HEK293 (cell line): Measurements from ENCODE around the gene ZNF593OS.

Experiments used
- BCL11B ChIP-seq: fragments of 450-650 bp; formaldehyde crosslinking; IDR thresholded peaks from 2 replicates; pipeline ENCODE4 v1.5.1; 2016; ENCODE audit warnings: low read depth, missing biosample characterization, missing genetic modification characterization
- GLIS1 ChIP-seq: fragments of 450-650 bp; formaldehyde crosslinking; IDR thresholded peaks from 2 replicates; pipeline ENCODE4 v1.5.1; 2016; ENCODE audit warnings: missing biosample characterization, missing genetic modification characterization
- MEIS1 ChIP-seq: sonication (generic); formaldehyde crosslinking; IDR thresholded peaks from 2 replicates; pipeline ENCODE4 v1.8.1; 2022; ENCODE audit warnings: missing genetic modification reagents, mild to moderate bottlenecking, borderline replicate concordance
- MZF1 ChIP-seq: fragments of 450-650 bp; formaldehyde crosslinking; IDR thresholded peaks from 2 replicates; pipeline ENCODE4 v1.5.1; 2017; ENCODE audit warnings: missing biosample characterization, missing genetic modification characterization, borderline replicate concordance
- OVOL3 ChIP-seq: fragments of 450-650 bp; formaldehyde crosslinking; IDR thresholded peaks from 2 replicates; pipeline ENCODE4 v1.5.1; 2016; ENCODE audit warnings: missing biosample characterization, missing genetic modification characterization
- SP3 ChIP-seq: fragments of 450-650 bp; formaldehyde crosslinking; IDR thresholded peaks from 2 replicates; pipeline ENCODE4 v1.5.1; 2016; ENCODE audit warnings: missing biosample characterization, missing genetic modification characterization
- ZBTB6 ChIP-seq: fragments of 450-650 bp; formaldehyde crosslinking; IDR thresholded peaks from 2 replicates; pipeline ENCODE4 v1.5.1; 2017; ENCODE audit warnings: missing biosample characterization, missing genetic modification characterization
- ZBTB8A ChIP-seq: fragments of 450-650 bp; formaldehyde crosslinking; IDR thresholded peaks from 2 replicates; pipeline ENCODE4 v1.5.1; 2016; ENCODE audit warnings: missing biosample characterization, missing genetic modification characterization
- ZIC2 ChIP-seq: fragments of 450-650 bp; formaldehyde crosslinking; IDR thresholded peaks from 2 replicates; pipeline ENCODE4 v1.5.1; 2016; ENCODE audit warnings: missing biosample characterization, missing genetic modification characterization
- ZNF155 ChIP-seq: fragments of 450-650 bp; formaldehyde crosslinking; IDR thresholded peaks from 2 replicates; pipeline ENCODE4 v1.5.1; 2016; ENCODE audit warnings: missing biosample characterization, missing genetic modification characterization
- ZNF184 ChIP-seq: fragments of 450-650 bp; IDR thresholded peaks from 2 replicates; pipeline ENCODE4 v1.5.1; 2018; ENCODE audit warnings: missing biosample characterization, mild to moderate bottlenecking, missing genetic modification characterization
- ZNF221 ChIP-seq: fragments of 450-650 bp; formaldehyde crosslinking; IDR thresholded peaks from 2 replicates; pipeline ENCODE4 v1.5.1; 2017; ENCODE audit warnings: missing biosample characterization, missing genetic modification characterization, borderline replicate concordance
- ZNF266 ChIP-seq: fragments of 450-650 bp; formaldehyde crosslinking; IDR thresholded peaks from 2 replicates; pipeline ENCODE4 v1.5.1; 2016; ENCODE audit warnings: missing biosample characterization, missing genetic modification characterization, low read depth
- ZNF292 ChIP-seq: fragments of 450-650 bp; formaldehyde crosslinking; IDR thresholded peaks from 2 replicates; pipeline ENCODE4 v1.5.1; 2016; ENCODE audit warnings: low read depth, missing biosample characterization, missing genetic modification characterization, borderline replicate concordance
- ZNF302 ChIP-seq: fragments of 450-650 bp; formaldehyde crosslinking; IDR thresholded peaks from 2 replicates; pipeline ENCODE4 v1.5.1; 2016; ENCODE audit warnings: missing biosample characterization, missing genetic modification characterization, low read depth
- ZNF335 ChIP-seq: fragments of 450-650 bp; formaldehyde crosslinking; conservative IDR thresholded peaks from 2 replicates; pipeline ENCODE4 v1.5.1; 2016; ENCODE audit warnings: missing biosample characterization, missing genetic modification characterization
- ZNF37A ChIP-seq: fragments of 450-650 bp; IDR thresholded peaks from 2 replicates; pipeline ENCODE4 v1.5.1; 2018; ENCODE audit warnings: missing biosample characterization, missing genetic modification characterization
- ZNF416 ChIP-seq: fragments of 450-650 bp; formaldehyde crosslinking; IDR thresholded peaks from 2 replicates; pipeline ENCODE4 v1.5.1; 2016; ENCODE audit warnings: missing biosample characterization, missing genetic modification characterization
- ZNF473 ChIP-seq: fragments of 450-650 bp; formaldehyde crosslinking; IDR thresholded peaks from 2 replicates; pipeline ENCODE4 v1.5.1; 2017; ENCODE audit warnings: missing biosample characterization, missing genetic modification characterization
- ZNF521 ChIP-seq: fragments of 450-650 bp; formaldehyde crosslinking; IDR thresholded peaks from 2 replicates; pipeline ENCODE4 v1.5.1; 2017; ENCODE audit warnings: missing biosample characterization, mild to moderate bottlenecking, missing genetic modification characterization
- ZNF529 ChIP-seq: fragments of 450-650 bp; formaldehyde crosslinking; IDR thresholded peaks from 2 replicates; pipeline ENCODE4 v1.5.1; 2017; ENCODE audit warnings: missing genetic modification characterization, missing biosample characterization; ENCODE audit not compliant: insufficient replicate concordance
- ZNF692 ChIP-seq: fragments of 450-650 bp; formaldehyde crosslinking; IDR thresholded peaks from 2 replicates; pipeline ENCODE4 v1.5.1; 2016; ENCODE audit warnings: missing biosample characterization, missing genetic modification characterization
- ZNF843 ChIP-seq: fragments of 450-650 bp; formaldehyde crosslinking; IDR thresholded peaks from 2 replicates; pipeline ENCODE4 v1.5.1; 2016; ENCODE audit warnings: missing biosample characterization, missing genetic modification characterization
- TF ChIP-seq, protein P1 (sequence below): fragments of 450-650 bp; formaldehyde crosslinking; IDR thresholded peaks from 2 replicates; pipeline ENCODE4 v1.5.1; 2017; ENCODE audit warnings: missing biosample characterization, mild to moderate bottlenecking, missing genetic modification characterization, moderate library complexity
- TF ChIP-seq, protein P2 (sequence below): fragments of 450-650 bp; IDR thresholded peaks from 2 replicates; pipeline ENCODE4 v1.5.1; 2018; ENCODE audit warnings: missing biosample characterization, missing genetic modification characterization
- TF ChIP-seq, protein P3 (sequence below): fragments of 450-650 bp; formaldehyde crosslinking; conservative IDR thresholded peaks from 2 replicates; pipeline ENCODE4 v1.5.1; 2016; ENCODE audit warnings: low read depth, missing biosample characterization, missing genetic modification characterization
- TF ChIP-seq, protein P4 (sequence below): fragments of 450-650 bp; formaldehyde crosslinking; IDR thresholded peaks from 2 replicates; pipeline ENCODE4 v1.5.1; 2016; ENCODE audit warnings: missing biosample characterization, missing genetic modification characterization

ZNF593OS gene

DNA sequence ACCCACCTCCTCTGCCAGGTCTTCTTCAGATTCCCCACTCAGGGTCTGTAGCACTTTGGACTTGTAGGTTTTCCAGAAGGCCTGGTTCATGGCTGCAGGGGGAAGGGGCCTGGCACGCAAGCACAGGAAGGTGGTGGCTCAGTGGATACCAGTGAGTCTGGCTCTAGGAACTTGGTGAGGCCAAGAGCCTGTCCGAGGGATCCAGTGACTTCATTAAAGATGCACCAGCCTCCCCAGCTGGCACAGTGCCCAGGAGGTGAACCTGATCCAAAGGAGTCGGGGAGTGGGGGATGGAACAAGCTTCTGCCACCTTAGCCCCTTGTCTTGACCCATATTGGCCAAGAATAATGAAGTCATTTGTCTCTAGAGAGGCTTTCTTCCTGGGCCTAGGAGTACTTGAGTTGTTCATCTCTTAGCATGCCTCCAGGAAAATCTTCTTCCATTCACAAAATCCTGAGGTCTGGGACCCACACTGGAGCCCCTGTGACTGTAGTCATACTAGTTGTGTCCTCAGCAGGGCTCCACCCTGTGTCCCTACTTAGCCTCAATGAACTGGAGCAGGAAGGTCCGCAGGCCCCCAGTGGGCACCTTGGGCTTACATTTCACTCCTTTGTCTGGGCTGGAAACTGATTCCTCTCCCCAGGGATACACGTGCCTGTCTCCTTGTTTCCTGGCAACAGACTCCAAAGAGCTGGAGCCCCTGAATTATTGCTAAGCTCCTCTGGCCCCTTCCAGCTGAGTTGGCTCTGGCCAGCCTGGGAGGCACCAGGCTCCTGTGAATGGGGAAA, 3.0 kb downstream of the ZNF593OS start, which contains the start of gene C1orf232 (continued):
- TF ChIP-seq MZF1 (tag by site-specific recombination) (no peak), SP3 (tag by site-specific recombination) (no peak), ZBTB6 (tag by site-specific recombination) (0 out of 2 replicates have a peak, but pooled peaks have one; percentile 44), ZNF221 (tag by site-specific recombination) (no peak), ZNF335 (tag by site-specific recombination) (peak; percentile 58), ZNF692 (peak; percentile 74), OVOL3 (tag by site-specific recombination) (no peak), ZIC2 (tag by site-specific recombination) (peak; percentile 63), ZNF416 (no peak), ZNF843 (tag by site-specific recombination) (no peak), ZNF266 (tag by site-specific recombination) (no peak), MEIS1 (CRISPR knock-in tag) (no peak), ZNF184 (tag by site-specific recombination) (no peak), ZBTB8A (tag by site-specific recombination) (peak; percentile 35), ZNF292 (tag by site-specific recombination) (no peak), ZNF302 (tag by site-specific recombination) (no peak), ZNF155 (tag by site-specific recombination) (no peak), ZNF473 (tag by site-specific recombination) (no peak), GLIS1 (tag by site-specific recombination) (no peak), ZNF521 (tag by site-specific recombination) (no peak), ZNF37A (tag by site-specific recombination) (no peak), ZNF529 (no peak), BCL11B (tag by site-specific recombination) (no peak)
- TF ChIP-seq, protein P1, sequence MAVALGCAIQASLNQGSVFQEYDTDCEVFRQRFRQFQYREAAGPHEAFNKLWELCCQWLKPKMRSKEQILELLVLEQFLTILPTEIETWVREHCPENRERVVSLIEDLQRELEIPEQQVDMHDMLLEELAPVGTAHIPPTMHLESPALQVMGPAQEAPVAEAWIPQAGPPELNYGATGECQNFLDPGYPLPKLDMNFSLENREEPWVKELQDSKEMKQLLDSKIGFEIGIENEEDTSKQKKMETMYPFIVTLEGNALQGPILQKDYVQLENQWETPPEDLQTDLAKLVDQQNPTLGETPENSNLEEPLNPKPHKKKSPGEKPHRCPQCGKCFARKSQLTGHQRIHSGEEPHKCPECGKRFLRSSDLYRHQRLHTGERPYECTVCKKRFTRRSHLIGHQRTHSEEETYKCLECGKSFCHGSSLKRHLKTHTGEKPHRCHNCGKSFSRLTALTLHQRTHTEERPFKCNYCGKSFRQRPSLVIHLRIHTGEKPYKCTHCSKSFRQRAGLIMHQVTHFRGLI: no peak
- TF ChIP-seq, protein P2, sequence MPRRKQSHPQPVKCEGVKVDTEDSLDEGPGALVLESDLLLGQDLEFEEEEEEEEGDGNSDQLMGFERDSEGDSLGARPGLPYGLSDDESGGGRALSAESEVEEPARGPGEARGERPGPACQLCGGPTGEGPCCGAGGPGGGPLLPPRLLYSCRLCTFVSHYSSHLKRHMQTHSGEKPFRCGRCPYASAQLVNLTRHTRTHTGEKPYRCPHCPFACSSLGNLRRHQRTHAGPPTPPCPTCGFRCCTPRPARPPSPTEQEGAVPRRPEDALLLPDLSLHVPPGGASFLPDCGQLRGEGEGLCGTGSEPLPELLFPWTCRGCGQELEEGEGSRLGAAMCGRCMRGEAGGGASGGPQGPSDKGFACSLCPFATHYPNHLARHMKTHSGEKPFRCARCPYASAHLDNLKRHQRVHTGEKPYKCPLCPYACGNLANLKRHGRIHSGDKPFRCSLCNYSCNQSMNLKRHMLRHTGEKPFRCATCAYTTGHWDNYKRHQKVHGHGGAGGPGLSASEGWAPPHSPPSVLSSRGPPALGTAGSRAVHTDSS: no peak
- TF ChIP-seq, protein P3, sequence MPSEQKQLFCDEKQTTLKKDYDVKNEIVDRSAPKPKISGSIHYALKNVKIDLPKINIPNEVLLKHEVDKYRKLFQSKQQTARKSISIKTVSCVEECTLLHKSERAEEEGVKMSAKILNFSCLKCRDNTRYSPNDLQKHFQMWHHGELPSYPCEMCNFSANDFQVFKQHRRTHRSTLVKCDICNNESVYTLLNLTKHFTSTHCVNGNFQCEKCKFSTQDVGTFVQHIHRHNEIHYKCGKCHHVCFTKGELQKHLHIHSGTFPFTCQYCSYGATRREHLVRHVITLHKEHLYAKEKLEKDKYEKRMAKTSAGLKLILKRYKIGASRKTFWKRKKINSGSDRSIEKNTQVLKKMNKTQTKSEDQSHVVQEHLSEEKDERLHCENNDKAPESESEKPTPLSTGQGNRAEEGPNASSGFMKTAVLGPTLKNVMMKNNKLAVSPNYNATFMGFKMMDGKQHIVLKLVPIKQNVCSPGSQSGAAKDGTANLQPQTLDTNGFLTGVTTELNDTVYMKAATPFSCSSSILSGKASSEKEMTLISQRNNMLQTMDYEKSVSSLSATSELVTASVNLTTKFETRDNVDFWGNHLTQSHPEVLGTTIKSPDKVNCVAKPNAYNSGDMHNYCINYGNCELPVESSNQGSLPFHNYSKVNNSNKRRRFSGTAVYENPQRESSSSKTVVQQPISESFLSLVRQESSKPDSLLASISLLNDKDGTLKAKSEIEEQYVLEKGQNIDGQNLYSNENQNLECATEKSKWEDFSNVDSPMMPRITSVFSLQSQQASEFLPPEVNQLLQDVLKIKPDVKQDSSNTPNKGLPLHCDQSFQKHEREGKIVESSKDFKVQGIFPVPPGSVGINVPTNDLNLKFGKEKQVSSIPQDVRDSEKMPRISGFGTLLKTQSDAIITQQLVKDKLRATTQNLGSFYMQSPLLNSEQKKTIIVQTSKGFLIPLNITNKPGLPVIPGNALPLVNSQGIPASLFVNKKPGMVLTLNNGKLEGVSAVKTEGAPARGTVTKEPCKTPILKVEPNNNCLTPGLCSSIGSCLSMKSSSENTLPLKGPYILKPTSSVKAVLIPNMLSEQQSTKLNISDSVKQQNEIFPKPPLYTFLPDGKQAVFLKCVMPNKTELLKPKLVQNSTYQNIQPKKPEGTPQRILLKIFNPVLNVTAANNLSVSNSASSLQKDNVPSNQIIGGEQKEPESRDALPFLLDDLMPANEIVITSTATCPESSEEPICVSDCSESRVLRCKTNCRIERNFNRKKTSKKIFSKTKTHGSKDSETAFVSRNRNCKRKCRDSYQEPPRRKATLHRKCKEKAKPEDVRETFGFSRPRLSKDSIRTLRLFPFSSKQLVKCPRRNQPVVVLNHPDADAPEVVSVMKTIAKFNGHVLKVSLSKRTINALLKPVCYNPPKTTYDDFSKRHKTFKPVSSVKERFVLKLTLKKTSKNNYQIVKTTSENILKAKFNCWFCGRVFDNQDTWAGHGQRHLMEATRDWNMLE (tag by site-specific recombination): no peak
- TF ChIP-seq, protein P4, sequence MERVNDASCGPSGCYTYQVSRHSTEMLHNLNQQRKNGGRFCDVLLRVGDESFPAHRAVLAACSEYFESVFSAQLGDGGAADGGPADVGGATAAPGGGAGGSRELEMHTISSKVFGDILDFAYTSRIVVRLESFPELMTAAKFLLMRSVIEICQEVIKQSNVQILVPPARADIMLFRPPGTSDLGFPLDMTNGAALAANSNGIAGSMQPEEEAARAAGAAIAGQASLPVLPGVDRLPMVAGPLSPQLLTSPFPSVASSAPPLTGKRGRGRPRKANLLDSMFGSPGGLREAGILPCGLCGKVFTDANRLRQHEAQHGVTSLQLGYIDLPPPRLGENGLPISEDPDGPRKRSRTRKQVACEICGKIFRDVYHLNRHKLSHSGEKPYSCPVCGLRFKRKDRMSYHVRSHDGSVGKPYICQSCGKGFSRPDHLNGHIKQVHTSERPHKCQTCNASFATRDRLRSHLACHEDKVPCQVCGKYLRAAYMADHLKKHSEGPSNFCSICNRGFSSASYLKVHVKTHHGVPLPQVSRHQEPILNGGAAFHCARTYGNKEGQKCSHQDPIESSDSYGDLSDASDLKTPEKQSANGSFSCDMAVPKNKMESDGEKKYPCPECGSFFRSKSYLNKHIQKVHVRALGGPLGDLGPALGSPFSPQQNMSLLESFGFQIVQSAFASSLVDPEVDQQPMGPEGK (tag by site-specific recombination): peak; percentile 46
